BLaER1 (cell line): ENCODE results near the gene CSNK1E.

Experiments used
- H3K27ac ChIP-seq: shearing (Covaris generic); formaldehyde crosslinking; 2 replicates; pipeline ENCODE4 v1.8.1; 2022
- H3K27me3 ChIP-seq: shearing (Covaris generic); formaldehyde crosslinking; 2 replicates; pipeline ENCODE4 v1.8.1; 2022
- H3K36me3 ChIP-seq: shearing (Covaris generic); formaldehyde crosslinking; 2 replicates; pipeline ENCODE4 v1.8.1; 2022
- H3K4me1 ChIP-seq: shearing (Covaris generic); formaldehyde crosslinking; 2 replicates; pipeline ENCODE4 v1.8.1; 2022
- H3K4me2 ChIP-seq: shearing (Covaris generic); formaldehyde crosslinking; 2 replicates; pipeline ENCODE4 v1.8.1; 2022
- H3K4me3 ChIP-seq: shearing (Covaris generic); formaldehyde crosslinking; 2 replicates; pipeline ENCODE4 v1.8.1; 2022
- H3K9ac ChIP-seq: shearing (Covaris generic); formaldehyde crosslinking; 2 replicates; pipeline ENCODE4 v1.8.1; 2022
- H3K9me3 ChIP-seq: shearing (Covaris generic); formaldehyde crosslinking; 2 replicates; pipeline ENCODE4 v1.8.1; 2022
- H4K20me1 ChIP-seq: shearing (Covaris generic); formaldehyde crosslinking; 2 replicates; pipeline ENCODE4 v1.8.1; 2022
- Cebpa-rat ChIP-seq: shearing (Covaris generic); IDR thresholded peaks from 2 replicates; pipeline ENCODE4 v1.8.1; 2022

Gene CSNK1E

GRCh38 chr22:38336699-38337098 is 19.5 kb upstream of the CSNK1E start:
- H3K27me3 ChIP-seq = no peaks in the 10 kb centered on the region
- peak overlapping the region; percentile 63; the same call in 1 of the 2 replicates for H3K9ac ChIP-seq
- TF ChIP-seq Cebpa-rat = no peak
- peaks cover 58% of the 10 kb centered on the region for H3K4me1 ChIP-seq
- H3K4me3 ChIP-seq = peak overlapping the region; percentile 69
- no peaks in the 10 kb centered on the region for H4K20me1 ChIP-seq
- H3K9me3 ChIP-seq = no peaks in the 10 kb centered on the region
- peak overlapping the region; percentile 92 for H3K4me2 ChIP-seq
- H3K27ac ChIP-seq = no peak overlapping the region
- no peaks in the 10 kb centered on the region for H3K36me3 ChIP-seq

GRCh38 chr22:38335077-38335476 is 17.8 kb upstream of the CSNK1E start:
- Histone ChIP-seq H3K4me2 (peak overlapping the region; percentile 92; the same call in 1 of the 2 replicates), H3K27me3 (no peaks in the 10 kb centered on the region), H4K20me1 (no peaks in the 10 kb centered on the region), H3K4me3 (0 out of 2 replicates have a peak overlapping the region, but pooled peaks have one; percentile 69), H3K27ac (no peak overlapping the region), H3K9ac (no peak overlapping the region), H3K36me3 (no peaks in the 10 kb centered on the region), H3K9me3 (no peaks in the 10 kb centered on the region), H3K4me1 (peaks cover 46% of the 10 kb centered on the region)
- no peak for TF ChIP-seq Cebpa-rat

GRCh38 chr22:38327805-38328204 is 10.6 kb upstream of the CSNK1E start:
- no peaks in the 10 kb centered on the region for H3K27me3 ChIP-seq
- no peaks in the 10 kb centered on the region for H3K9me3 ChIP-seq
- H3K4me2 ChIP-seq = peak overlapping the region; percentile 81
- H3K4me3 ChIP-seq = peak overlapping the region; percentile 6; the same call in 1 of the 2 replicates
- TF ChIP-seq Cebpa-rat = no peak
- no peaks in the 10 kb centered on the region for H4K20me1 ChIP-seq
- no peaks in the 10 kb centered on the region for H3K36me3 ChIP-seq
- H3K4me1 ChIP-seq = peaks cover 34% of the 10 kb centered on the region
- H3K27ac ChIP-seq = peak overlapping the region; percentile 66
- peak overlapping the region; percentile 57; the same call in 1 of the 2 replicates for H3K9ac ChIP-seq

DNA sequence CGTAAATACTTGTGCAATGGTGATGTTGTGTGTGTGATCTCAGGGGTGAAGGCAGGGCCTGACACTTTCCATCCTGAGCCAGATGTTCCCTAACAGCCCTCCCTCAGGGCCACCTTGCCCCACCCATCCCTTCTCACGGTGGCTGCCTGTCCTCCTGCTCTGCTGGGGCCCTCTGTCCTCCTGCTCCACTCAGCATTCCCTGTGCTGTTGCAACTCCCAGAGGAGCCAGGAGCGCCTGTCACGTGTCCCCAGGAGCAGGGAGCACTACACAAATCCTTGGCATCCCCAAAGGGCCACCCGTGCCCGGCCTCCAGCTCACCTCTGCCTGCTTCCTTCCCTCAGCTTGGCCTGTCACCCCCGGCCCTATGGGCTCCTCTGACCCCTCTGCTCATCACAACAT is 10.2 kb upstream of the CSNK1E start:
- Histone ChIP-seq H3K4me2 (peak overlapping the region; percentile 81), H3K27ac (peak overlapping the region; percentile 66), H3K9ac (peak overlapping the region; percentile 57; the same call in 1 of the 2 replicates), H3K36me3 (no peaks in the 10 kb centered on the region), H3K9me3 (no peaks in the 10 kb centered on the region), H4K20me1 (no peaks in the 10 kb centered on the region), H3K4me1 (peaks cover 34% of the 10 kb centered on the region), H3K4me3 (peak overlapping the region; percentile 6; the same call in 1 of the 2 replicates), H3K27me3 (no peaks in the 10 kb centered on the region)
- TF ChIP-seq Cebpa-rat = no peak

GRCh38 chr22:38325587-38325986 is 8.4 kb upstream of the CSNK1E start:
- no peaks in the 10 kb centered on the region for H4K20me1 ChIP-seq
- peaks cover 34% of the 10 kb centered on the region for H3K4me1 ChIP-seq
- no peaks in the 10 kb centered on the region for H3K27me3 ChIP-seq
- H3K9me3 ChIP-seq = no peaks in the 10 kb centered on the region
- H3K4me2 ChIP-seq = peak overlapping the region; percentile 60
- no peaks in the 10 kb centered on the region for H3K36me3 ChIP-seq
- peak overlapping the region; percentile 18; the same call in 1 of the 2 replicates for H3K9ac ChIP-seq
- H3K4me3 ChIP-seq = no peak overlapping the region
- TF ChIP-seq Cebpa-rat = no peak
- H3K27ac ChIP-seq = no peak overlapping the region

DNA sequence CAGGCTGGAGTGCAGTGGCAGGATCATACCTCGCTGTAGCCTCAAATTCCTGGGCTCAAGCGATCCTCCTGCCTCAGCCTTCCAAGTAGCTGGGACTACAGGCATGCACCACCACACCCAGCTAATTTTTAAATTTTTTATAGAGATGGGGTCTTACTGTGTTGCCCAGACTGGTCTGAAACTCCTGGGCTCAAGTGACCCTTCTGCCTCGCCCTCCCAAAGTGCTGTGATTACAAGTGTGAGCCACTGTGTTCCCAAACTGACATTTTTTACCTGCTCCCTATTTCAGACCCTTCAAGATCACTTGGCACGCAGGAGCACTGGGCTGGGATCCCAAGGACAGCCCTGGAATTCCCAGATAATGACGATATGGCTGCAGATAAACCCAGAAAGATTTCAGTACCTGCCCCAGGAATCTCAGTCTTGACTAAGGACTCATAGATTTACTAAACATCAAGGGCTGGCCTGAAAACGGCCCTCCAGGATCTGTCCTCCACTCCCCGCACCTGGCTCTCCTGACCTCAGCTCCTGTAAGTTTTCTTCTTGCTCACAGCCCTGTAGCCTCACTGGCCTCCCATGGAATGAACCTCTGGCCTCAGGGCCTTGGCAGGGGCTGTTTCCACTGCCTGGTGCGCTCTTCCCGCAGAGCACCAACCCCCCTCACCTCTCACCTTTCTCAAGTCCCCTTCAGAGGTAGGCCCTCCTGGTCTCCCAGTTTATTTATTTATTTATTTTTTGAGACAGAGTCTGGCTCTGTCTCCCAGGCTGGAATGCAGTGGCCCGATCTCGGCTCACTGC is 3.6 kb upstream of the CSNK1E start:
- no peak overlapping the region for H3K4me2 ChIP-seq
- H3K27me3 ChIP-seq = no peaks in the 10 kb centered on the region
- H3K9me3 ChIP-seq = no peaks in the 10 kb centered on the region
- H3K27ac ChIP-seq = no peak overlapping the region
- H3K9ac ChIP-seq = no peak overlapping the region
- peaks cover 22% of the 10 kb centered on the region for H3K4me1 ChIP-seq
- H3K4me3 ChIP-seq = no peak overlapping the region
- no peaks in the 10 kb centered on the region for H3K36me3 ChIP-seq
- no peak for TF ChIP-seq Cebpa-rat
- H4K20me1 ChIP-seq = peaks cover 8% of the 10 kb centered on the region

DNA sequence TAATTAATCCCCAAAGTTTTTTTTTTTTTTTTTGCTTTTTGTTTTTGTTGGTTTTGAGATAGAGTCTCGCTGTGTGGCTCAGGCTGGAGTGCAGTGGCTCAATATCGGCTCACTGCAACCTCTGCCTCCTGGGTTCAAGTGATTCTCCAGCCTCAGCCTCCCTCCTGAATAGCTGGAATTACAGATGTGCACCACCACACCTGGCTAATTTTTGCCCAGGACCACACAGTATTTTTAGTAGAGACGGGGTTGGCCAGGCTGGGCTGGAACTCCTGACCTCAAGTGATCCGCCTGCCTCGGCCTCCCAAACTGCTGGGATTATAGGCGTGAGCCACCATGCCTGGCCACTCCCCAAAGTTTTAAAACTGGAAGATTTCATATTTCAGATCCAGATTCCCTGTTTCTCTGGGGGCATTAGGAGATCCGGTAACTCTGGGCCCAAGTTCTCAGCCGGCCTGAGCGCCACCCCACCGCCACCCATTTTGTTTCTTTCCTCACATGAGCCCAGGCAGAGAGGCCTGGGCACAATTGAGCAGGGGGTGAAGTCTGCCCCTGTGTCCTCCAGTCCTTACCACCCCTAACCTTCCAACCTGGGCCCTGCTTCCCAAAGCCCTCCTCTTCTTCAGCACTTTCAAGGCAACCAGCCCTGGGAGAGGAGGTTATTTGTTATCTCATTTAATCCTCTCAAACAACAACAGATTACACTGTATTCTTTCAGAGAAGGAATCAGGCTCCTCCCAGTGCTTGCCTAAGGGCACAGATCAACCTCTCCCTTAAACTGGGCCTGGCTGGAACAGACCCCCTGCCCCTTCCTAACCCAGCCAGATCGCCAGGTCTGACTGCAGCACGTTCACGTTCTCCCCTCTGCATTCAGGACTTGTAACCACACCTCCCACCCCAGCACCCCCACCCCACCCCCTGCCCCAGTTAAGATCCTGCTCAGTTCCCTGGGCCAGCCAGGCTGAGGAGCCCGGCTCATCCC is 1.9 kb upstream of the CSNK1E start:
- Histone ChIP-seq H4K20me1 (peaks cover 25% of the 10 kb centered on the region), H3K27ac (no peak overlapping the region), H3K9me3 (no peaks in the 10 kb centered on the region), H3K4me2 (peak overlapping the region; percentile 82; the same call in 1 of the 2 replicates), H3K9ac (0 out of 2 replicates have a peak overlapping the region, but pooled peaks have one; percentile 98), H3K4me3 (no peak overlapping the region), H3K27me3 (no peaks in the 10 kb centered on the region), H3K4me1 (peaks cover 30% of the 10 kb centered on the region), H3K36me3 (peaks cover 4% of the 10 kb centered on the region)
- no peak for TF ChIP-seq Cebpa-rat

DNA sequence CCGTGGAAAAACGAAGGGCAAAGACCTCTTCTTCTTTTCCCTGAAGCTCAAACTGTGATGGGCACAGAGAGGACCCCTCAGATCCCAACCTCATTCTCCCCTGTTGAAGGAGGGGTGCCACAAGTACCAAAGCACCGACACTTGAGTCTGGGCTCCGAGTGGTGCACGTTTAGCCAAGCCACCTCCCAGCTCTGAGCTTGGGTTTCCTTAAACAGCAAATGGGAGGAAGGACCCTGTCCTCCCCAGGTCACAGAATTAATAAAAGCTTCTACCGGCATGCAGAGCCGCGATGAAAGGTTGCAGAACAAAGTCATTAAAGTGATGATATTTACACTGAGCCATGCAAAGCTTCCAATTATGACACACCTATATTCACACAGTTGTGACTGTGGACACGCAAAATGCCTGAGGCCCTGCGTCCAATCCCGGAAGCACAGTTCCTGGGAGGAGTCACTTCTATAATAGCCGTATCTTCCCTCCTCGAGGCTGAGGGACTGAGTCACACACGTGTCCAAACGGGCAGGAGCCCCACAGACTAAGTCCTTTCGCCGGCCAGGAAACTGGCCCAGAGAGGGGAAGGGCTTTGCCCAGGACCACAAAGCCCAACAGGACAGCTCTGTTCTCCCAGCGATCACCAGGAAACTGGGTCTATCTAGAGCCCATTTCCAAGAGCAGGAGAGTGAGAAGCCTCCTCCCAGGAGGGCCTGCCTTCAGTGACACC is 922 bp upstream of the CSNK1E start:
- H3K27me3 ChIP-seq = no peaks in the 10 kb centered on the region
- peaks cover 34% of the 10 kb centered on the region for H4K20me1 ChIP-seq
- H3K4me3 ChIP-seq = peak overlapping the region; percentile 87
- TF ChIP-seq Cebpa-rat = no peak
- H3K9ac ChIP-seq = peak overlapping the region; percentile 98
- H3K4me2 ChIP-seq = peak overlapping the region; percentile 82
- peaks cover 13% of the 10 kb centered on the region for H3K36me3 ChIP-seq
- H3K9me3 ChIP-seq = no peaks in the 10 kb centered on the region
- peaks cover 39% of the 10 kb centered on the region for H3K4me1 ChIP-seq
- peak overlapping the region; percentile 98 for H3K27ac ChIP-seq
